A673 (cell line): Measurements from ENCODE around the gene TAS1R1.

Experiments used
- EZH2 ChIP-seq: fragments of 200-600 bp; sonication (generic); IDR thresholded peaks from 2 replicates; pipeline ENCODE4 v1.6.1; 2017; ENCODE audit warnings: borderline replicate concordance, low read depth, mild to moderate bottlenecking, mixed read lengths, antibody characterized with exemption, low read length; ENCODE audit not compliant: poor library complexity, severe bottlenecking
- TF ChIP-seq, protein P1 (sequence below): fragments of 300-800, 200-600 bp; sonication (generic); conservative IDR thresholded peaks from 2 replicates; pipeline ENCODE4 v1.5.1; 2017; ENCODE audit warnings: low read depth, mild to moderate bottlenecking, antibody characterized with exemption, low read length, moderate library complexity, mixed read lengths

DNA sequence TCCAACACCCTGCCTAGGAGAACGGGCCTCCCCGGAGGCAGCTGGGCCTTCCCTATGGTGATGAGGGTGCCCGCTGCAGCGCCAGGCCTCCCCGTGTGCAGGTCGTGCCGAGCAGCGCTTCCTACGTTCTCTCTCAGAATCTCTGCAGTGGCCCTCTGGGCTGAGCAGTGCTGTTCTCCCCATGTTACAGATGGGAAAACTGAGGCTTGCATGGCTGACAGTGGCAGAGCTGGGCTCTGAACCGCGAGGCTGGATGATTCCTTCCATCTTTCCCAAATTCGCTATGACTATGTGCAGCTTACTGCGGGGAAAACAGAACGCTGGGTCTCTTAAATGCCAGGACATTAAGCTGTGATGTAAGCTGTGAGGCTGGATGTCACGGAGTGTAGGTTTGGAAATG lies 38.7 kb downstream of the TAS1R1 start:
- TF ChIP-seq, protein P1, sequence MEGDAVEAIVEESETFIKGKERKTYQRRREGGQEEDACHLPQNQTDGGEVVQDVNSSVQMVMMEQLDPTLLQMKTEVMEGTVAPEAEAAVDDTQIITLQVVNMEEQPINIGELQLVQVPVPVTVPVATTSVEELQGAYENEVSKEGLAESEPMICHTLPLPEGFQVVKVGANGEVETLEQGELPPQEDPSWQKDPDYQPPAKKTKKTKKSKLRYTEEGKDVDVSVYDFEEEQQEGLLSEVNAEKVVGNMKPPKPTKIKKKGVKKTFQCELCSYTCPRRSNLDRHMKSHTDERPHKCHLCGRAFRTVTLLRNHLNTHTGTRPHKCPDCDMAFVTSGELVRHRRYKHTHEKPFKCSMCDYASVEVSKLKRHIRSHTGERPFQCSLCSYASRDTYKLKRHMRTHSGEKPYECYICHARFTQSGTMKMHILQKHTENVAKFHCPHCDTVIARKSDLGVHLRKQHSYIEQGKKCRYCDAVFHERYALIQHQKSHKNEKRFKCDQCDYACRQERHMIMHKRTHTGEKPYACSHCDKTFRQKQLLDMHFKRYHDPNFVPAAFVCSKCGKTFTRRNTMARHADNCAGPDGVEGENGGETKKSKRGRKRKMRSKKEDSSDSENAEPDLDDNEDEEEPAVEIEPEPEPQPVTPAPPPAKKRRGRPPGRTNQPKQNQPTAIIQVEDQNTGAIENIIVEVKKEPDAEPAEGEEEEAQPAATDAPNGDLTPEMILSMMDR = no peak
- TF ChIP-seq EZH2 = no peak
